ENCODE data around the gene WDFY4.

GRCh38 chr10:49010295-49010694 is 325.6 kb downstream of the WDFY4 start:
- TF ChIP-seq CTCF (tag by site-specific recombination; IDR thresholded peaks at IDR 0.05), result no peak
- TF ChIP-seq ZNF221 (tag by site-specific recombination; IDR thresholded peaks at IDR 0.05; ENCODE audit: borderline replicate concordance), result no peak
- no peak for TF ChIP-seq ZNF311 (tag by site-specific recombination; IDR thresholded peaks at IDR 0.05; ENCODE audit: borderline replicate concordance)
- no peak for TF ChIP-seq ELK4 (IDR thresholded peaks at IDR 0.05; ENCODE audit: borderline replicate concordance, low read depth, low read length)
- no peak for TF ChIP-seq SP7 (tag by site-specific recombination; IDR thresholded peaks at IDR 0.05)
- TF ChIP-seq ZNF571 (tag by site-specific recombination; IDR thresholded peaks at IDR 0.05), result no peak
- no peak for TF ChIP-seq ZSCAN18 (tag by site-specific recombination; IDR thresholded peaks at IDR 0.05)
- TF ChIP-seq ZNF354C (tag by site-specific recombination; IDR thresholded peaks at IDR 0.05; ENCODE audit: borderline replicate concordance, low read depth), result no peak
- TF ChIP-seq ZNF658 (tag by site-specific recombination; IDR thresholded peaks at IDR 0.05), result no peak

All from HEK293 (cell line).